Measurements from ENCODE around the gene PRUNE2. TPM values are rescaled to one million over a fixed set of nuclear protein-coding genes. Genes with fewer than 3 reads are reported as not detected.
A peak's percentile ranks its signal among the peaks of the same experiment; 100 is the strongest.
"Not testable (repeated sequence)": the region's sequence is repeated elsewhere in the genome, so short reads cannot be mapped to it uniquely, and the experiment has no call there.

PRUNE2 gene
- total RNA-seq, 1 donor from 2014 or later = 26.3 TPM

DNA sequence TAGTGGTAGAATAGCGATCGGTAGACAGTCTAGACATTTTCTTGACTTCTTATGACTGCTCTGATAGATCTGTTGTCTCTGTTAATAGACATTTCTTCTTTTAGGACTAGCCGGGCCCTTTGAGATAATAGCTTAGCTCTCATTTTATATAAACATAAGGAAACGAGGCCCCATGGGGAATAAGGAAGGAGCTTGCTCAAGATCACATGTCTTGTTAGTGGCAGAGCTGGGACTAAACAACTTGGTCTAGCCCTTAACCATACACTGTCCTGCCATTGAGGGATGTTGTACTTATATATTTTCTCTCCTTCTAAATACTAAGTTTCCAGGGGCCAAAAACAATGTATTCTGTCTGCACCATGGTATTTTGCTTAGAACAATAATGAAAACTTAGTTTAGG, 306.9 kb downstream of the PRUNE2 start:
- DNase-seq = no peak

DNA sequence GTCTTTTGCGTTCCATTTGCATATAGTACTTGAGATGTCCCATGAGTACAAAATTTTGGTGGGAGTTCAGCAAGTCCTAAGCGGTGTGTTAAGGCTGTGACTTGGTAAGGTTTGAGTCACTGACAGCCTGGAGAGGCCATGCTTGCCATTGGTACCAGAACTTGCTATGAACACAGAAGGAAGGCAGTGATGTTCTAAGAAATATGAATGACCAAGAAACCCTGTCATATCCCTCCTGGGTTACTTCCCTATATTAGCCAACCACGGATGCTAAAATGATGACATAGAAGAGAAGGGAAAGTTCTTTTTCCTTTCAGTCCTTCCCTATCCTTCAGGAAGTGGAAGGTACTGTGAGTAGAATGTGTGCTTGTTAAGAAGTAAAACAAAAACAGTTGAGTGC, 310.3 kb downstream of the PRUNE2 start:
- no peak for DNase-seq

DNA sequence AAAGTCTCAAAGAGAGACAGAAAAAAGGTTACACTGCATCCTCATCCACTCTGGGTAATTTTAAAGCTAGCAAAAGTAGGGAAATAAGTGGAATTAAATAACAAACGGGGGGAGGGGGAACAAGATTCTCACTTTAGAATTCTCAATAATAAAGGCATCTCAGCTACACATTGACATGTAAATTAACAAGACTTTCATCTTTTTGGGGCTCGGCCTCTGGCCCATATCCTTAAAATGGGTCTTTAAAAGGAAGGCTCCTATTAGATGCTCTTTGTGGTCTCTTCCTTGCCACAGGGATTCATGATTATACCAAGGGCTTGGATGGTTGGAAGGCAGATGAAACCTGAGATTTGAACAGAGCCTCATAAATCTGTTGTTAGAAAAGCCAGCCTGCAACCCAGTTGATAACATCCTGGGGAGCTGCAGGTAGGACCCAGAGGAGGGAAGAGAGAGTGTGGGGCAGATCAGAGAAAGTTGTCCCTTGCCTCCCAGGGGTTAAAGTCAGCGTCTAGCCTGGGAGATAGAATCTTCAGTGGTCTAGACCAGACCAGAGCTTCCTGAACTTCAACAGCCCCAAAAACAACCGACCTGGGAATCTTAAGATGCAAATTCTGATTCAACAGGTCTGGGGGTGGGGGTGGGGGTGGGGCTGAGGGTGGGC, 311.0 kb downstream of the PRUNE2 start:
- no peak for DNase-seq

DNA sequence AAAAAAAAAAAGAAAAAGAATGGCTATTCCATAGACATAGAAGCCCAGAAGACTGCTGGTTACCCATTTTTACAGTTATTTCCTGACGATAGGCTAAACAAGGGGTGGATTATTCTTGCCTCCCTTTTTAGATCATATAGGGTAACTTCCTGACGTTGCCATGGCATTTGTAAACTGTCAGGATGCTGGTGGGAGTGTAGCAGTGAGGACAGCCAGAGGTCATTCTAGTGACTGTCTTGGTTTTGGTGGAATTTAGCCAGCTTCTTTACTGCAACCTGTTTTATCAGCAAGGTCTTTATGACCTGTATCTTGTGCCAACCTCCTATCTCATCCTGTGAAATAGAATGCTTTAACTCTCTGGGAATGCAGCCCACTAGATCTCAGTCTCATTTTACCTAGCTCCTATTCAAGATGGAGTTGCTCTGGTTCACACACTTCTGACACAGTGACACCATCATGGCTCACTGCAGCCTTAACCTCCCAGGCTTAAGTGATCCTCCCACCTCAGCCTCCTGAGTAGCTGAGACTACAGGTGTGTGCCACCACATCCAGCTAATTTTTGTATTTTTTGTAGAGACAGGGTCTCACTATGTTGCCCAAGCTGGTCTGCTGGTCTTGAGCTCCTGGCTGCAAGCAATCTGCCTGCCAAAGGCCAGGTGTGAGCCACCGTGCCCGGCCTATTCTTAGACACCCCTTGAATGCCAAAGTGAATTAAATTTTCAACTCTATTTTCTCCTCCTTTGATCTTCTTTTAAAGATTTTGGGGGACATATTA, 311.8 kb downstream of the PRUNE2 start:
- not testable (repeated sequence) for DNase-seq

DNA sequence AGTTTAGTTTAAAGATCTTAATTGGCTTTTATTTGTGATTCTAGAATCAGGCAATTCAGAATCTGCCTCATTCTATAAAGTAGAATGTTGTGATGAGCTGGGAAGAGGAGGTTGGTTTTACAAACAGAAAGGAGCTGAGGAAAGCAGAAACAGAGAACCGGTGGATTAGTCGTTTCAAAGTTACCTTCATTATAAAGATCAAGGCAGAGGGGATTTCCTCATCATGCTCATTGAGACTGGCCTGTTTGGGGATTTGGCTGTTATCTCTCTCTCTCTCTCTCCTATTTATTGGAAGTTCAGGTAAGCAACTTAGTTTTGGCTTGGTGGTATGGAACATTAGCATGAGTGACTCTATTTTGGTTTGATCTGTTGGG, 313.0 kb downstream of the PRUNE2 start:
- DNase-seq = no peak

DNA sequence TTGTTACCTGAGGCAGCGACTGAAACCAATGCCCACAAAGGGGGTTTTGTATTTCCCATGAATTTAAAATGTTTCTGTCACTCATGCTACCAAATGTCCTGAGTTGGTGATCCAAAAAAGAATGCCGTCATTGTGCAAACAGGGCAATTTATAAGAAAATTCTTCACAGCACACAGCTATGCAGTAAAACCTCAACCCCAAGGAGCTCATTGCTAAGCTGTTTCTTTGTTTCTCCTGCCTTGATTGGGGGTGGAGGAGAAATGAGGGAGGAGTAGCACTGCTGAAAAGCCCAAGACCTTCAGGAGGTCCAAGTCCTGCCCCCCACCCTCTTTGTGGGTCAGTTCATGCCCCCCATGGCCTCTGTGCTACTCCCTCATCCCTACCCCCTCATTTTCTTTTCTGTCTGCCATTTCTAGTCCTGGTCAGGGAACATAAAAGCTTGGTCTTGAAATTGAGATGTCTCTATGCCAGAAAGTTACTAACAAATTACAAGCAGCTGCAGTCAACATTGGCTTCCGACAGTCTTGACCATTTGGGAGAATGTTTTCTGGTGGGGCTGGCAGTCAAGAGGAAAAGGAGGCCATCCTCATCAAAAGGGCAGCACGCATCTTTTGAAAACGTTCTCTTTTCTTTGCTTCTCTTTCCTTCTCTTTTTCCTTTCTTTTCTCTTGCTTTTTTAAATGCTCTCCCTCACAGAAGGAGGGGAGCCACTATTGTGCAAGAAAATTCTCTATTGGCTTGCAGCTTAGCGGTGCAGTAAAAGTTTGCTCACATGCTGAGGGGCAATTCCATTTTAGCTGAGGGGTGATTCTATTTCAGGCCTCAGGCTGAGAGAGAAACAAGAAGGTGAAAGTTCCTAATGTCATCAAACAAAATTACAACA, 313.6 kb downstream of the PRUNE2 start:
- DNase-seq = peak; percentile 57

DNA sequence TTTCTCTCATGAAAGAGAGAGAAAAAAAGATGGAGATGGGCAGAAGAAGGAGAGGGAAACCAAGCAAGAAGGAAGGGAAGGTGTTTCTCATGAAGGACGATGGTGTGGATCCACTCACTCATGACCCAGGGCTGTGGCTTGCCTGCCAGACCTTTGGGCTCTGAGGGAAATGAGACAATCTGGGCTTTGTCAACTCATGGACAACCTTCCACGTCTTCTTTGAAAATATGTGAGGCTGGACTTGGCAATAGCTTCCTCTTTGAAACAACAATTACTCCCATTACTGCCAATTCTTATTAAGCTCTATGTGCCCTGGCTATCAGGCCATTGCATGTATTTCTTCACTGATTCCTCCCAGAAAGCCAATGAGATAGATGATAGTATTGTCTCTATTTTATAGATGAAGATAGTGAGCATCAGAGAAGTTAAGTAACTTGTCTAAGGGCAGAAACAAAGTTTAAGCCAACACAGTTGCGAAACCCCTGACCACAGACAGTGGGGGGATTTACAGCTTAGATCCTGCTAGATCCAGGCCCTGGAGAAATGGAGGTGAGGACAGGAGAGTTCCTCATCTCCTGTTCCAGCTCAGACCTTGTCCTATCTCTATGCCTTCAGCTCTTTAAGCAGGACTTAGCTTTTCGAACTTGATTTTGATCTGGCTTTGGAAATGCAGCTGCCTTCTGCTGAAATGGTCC, 314.5 kb downstream of the PRUNE2 start:
- DNase-seq = no peak

DNA sequence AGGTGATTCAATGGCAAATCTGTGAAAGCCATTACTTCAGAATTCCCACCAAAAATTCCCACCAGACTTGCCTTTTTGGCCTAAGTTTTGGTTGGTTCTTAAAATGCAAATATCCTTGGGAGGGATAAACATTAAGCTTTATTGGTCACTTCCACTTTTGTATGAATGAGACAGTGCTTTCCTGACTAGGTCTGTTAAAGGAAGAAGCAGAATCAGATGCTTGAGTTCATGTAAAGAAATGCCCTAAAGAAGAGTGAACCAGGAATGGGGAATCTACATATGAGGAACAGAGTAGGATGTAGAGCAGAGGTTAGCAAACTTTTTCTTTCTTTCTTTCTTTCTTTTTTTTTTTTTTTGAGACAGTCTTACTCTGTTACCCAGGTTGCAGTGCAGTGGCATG, 317.6 kb downstream of the PRUNE2 start:
- no peak for DNase-seq

DNA sequence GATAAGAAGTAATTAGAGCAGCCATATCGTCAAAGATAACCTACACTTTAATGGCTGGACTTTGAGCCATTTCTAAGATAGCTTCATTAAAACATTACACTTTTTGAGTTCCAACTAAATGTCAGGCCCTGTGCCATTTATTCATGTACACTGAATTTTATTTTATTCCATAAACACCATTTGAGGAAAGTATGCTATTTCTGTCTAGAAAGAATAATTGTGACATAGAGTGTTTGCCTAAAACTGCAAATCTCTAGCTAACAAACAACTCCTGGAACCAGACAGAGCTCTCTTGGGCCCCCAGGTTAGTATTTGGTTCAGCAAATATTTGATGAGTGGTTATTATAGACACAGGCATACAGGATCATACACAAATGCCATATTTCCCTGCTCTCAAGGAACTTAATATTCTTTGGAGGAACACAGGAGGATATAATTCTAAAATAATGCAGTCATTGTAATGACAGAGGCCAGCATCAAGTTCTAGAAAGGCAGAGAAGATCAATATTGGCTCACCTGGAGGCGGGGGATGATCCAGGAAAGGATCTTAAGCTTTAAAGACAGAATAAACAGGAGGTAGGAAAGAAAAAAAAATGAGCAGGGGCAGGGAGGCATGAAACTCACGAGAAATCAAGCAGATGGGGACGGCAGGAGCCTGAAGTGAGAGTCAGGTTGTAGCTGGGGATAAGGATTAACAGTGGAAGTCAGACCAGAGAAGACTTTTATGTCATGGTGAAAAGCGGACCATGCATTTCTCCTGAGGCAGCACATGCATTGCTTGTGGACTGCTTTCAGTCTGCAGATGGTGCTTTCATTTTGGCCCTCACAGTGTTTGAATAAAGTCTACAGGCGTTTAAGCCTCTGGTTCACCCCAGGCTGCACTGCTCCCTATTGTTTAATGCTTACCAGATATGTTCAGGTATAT, 319.3 kb downstream of the PRUNE2 start:
- peak; percentile 40 for DNase-seq

DNA sequence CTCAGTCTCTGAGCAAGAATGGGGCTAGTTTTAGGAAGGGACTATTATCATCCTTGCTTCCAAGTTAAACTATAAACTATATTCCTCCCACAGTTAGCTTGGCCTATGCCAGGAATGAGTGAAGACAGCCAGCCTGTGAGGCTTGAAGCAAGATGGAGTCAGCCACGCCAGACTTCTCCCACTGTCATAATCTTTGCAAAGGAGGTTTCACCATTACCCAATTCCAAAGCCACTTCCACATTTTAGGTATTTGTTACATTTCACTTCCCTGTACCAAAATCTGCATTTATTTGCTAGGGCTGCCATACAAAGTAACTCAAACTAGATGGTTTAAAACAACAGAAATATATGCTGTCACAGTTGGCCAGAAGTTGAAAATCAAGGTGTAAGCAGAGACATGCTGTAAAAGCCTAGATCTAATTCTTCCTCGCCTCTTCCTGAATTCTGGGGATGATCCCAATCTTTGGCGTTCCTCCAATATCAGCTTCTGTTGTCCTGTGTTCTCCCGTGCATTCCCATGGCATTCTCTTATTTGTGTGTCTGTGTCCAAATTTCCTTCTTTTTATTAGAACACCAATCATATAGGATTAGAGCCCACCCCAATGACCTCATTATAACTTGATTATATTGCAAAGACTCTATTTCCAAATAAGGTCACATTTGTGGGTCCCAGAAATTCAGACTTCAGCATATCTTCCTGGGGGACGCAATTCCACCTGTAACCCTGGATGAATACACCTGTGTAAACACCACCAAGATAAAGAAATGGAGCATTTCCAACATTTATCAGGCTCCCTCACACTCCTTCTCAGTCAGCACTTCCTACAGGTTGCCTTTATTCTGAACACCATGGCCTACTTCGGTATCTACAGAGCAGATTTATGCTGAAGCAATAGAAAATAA, 320.2 kb downstream of the PRUNE2 start:
- DNase-seq = no peak

DNA sequence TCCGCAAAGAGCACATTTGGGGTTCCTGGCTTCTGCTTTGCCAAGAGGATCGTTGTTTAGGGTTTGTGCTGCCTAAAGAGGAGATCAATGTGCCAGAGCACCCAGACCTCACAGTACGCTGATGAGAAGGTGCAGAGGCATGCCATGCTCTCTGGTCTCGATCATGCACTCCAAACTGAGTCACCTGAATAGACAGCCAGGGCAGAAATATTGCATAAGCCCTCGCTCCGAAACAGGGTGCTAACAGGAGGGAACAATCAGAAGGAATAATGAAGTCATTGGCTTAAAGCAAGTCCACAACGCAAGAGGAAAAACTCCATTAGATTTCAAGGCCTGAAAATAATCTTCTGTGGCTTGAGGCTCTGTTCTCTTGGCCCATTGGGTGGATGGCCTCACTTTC, 322.7 kb downstream of the PRUNE2 start:
- DNase-seq = no peak

DNA sequence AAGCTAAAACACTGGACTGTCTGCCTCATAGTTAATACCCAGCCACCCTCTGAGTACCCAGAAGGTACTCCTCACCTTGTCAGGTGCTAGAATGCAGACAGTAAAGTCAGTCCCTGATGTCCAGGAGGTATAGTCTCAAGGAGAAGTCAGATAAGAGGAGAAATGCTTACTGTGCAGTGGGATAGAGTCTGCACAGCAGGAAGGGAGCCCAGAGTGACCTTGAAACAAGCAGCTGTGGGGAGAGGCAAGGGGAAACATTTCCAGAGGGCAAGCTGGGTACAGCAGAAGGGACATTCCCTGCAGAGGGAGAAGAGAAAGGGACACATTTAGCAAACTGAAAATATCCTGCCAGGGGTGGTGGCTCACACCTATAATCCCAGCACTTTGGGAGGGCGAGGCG, 324.2 kb downstream of the PRUNE2 start:
- DNase-seq = no peak

DNA sequence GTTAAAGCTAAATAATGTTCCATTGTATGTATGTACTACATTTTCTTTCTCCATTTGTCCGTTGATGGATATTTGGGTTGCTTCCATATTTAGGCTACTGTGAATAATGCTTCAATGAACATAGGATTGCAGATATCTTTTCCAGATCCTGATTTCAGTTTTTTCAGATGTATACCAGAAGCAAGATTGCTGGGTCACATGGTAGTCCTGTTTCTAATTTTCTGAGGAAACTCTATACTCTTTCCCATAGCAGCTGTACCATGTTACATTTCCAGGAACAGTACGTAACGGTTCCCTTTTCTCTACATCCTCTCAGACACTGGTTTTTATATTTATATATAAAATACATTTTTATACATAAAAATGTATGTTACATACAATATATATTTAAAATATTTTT, 325.1 kb downstream of the PRUNE2 start:
- DNase-seq = peak; percentile 51

DNA sequence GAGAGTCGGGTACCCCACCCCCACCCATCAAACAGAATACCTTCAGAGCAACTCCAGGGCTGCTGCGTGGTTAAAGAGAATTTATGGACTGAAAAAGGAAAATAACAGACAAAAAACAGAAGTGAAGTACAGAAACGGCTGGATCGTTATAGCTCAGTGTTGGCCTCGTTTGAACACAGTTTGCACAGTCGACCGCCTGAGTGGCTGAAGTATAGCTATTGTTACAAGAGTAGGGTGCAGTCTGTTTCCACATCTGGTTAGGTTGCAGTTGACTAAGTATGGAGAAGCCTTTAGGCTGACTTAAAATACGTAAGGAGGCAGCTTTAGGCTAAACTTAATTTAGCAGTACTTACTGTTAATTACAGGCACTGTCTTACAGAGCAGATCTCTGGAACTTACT, 325.7 kb downstream of the PRUNE2 start:
- no peak for DNase-seq

DNA sequence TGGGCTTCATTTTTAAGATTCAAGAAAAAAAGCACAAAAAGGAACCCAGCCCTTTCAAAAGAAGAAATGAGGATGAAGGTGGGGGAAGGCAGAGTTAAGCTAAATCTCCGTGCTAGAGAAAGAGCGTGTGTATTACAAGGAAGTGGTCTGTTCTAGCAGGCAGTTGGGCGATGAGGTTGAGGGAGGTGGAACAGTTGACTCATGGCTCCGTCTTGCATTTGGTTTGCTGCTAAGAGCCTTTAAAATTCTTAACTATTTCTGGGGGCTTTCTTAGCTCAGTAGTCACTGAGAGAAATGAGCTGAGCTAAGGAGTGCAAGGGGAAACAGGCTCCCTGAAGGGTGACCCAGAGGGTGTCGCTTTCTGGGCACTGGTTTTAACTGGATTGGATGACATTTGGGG, 329.6 kb downstream of the PRUNE2 start:
- DNase-seq = peak; percentile 40

DNA sequence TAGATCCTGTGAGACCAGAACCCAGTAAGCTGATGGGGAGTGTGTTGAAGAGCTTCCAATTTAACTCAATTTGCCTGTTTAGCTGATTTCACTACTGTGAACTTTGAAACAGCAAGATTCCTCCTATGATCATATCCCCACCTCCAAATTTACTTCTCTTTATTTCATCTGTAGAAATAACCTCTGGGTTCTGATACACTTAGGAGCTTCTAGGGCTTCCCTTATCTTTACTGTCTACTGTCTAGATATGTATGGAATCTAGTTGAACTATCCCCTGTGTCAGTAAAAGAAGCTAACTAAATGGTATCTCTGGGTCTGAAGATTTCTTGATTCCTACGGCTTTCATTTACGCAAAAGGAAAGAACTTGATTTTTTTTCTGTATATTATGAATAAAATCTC, 330.2 kb downstream of the PRUNE2 start:
- DNase-seq = no peak

DNA sequence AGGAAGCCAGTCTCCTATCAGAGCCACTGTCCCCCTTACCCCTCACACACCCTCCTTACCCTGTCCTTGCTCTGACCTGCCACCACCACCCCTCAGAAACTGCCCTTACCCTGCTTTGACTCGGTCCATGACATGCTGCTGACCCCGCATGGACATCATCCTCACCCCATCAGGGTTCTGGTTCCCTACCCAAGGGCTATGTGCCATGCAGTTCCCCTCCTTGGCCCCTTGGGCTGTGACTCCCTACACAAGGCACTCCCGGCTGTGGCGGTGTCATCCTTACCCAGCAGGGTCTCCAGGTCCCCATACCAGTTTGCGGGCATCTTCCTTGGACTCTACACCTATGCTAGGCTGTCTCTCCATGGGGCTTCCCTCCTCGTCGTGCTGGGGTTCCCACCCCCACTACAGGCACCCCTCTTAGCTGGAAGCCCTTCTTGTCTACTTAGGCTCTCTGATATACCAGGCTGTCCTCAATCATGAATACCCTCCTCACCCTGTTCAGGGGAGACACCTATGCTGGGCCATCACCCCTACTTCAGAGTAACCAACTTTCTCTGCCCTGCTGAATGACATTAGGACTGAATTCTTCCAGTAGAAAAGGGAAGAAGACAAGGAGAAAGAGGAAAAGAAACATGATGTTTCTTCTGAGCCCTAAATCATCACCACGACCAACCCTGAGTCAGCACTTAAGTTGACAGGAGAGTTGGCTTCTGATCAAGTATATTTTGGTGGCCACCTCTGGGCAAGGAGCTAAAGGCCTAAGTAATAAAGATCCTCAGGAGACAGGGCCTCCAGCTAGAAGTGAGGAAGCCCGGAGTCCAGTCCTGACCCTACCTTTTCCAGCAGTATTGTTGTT, 331.8 kb downstream of the PRUNE2 start:
- DNase-seq = no peak

DNA sequence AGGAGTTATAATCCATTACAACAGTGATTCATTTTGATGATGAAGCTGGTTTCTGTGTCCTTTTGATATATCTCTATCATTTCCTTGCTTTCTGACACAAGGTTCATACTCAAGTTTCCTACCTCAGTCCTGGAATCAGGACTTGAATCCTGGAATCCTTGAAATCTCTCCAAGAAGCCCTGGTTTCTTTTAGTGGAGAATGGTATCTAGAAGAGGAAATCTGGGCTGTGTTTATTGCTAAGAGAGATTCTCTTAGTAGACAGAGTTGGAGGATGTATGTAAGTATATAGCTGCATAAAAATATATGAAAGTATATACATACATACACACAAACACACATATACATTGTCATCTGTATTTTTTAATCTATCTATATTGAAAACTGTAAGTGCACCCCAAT, 332.5 kb downstream of the PRUNE2 start:
- no peak for DNase-seq

DNA sequence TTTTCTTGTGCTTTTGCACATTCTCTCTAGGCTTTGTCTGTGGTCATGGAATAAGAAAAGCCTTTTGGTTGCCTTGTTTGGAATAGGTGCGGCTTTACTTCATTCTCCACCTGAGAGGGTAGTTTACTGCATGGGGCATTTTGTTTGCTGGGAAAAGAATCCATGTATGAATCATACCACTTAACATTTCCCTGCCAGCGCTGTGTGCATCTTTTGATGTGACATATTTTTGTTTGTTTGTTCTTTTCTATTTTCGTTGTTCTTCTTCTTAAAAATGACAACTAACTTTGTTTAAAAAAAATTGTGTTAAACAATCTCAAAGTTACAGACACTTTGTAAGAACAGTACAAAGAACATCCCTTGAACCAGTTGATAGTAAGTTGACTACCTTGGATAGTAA, 333.8 kb downstream of the PRUNE2 start:
- no peak for DNase-seq

All from tongue (tissue), 2 donors.